ENCODE measurements around the gene COL6A3.

DNA sequence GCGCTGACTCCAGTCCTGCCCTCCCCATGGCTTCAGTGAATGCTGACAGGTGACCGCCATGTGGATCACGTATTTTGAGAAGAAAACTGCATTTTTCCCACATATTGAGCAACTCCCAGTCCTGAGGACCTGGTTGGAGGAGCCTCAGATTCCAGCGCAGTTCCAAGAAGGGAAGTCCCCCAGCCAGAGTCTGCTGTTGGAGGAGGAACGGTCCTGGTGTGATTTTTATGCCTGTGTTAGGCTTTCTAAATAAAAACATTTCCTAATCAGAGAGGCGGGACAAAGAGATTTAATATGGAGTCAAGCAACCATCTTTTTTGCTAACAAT is 32.3 kb upstream of the COL6A3 start:
- TF ChIP-seq, protein P1, sequence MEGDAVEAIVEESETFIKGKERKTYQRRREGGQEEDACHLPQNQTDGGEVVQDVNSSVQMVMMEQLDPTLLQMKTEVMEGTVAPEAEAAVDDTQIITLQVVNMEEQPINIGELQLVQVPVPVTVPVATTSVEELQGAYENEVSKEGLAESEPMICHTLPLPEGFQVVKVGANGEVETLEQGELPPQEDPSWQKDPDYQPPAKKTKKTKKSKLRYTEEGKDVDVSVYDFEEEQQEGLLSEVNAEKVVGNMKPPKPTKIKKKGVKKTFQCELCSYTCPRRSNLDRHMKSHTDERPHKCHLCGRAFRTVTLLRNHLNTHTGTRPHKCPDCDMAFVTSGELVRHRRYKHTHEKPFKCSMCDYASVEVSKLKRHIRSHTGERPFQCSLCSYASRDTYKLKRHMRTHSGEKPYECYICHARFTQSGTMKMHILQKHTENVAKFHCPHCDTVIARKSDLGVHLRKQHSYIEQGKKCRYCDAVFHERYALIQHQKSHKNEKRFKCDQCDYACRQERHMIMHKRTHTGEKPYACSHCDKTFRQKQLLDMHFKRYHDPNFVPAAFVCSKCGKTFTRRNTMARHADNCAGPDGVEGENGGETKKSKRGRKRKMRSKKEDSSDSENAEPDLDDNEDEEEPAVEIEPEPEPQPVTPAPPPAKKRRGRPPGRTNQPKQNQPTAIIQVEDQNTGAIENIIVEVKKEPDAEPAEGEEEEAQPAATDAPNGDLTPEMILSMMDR (IDR thresholded peaks at IDR 0.05) = no peak
- TF ChIP-seq TCF12 (IDR thresholded peaks at IDR 0.05) (no peak), RFX5 (IDR thresholded peaks at IDR 0.05; ENCODE audit: low read length) (no peak), EP300 (IDR thresholded peaks at IDR 0.05; ENCODE audit: borderline replicate concordance in 1 of 2, low read depth in 1 of 2, low read length in 1 of 2) (no peak), RCOR1 (IDR thresholded peaks at IDR 0.05; ENCODE audit: low read length) (no peak)

Measured in SK-N-SH (cell line).